ENCODE measurements around the gene SLC8B1.
"Not testable (repeated sequence)": the region's sequence is repeated elsewhere in the genome, so short reads cannot be mapped to it uniquely, and the experiment has no call there.

Gene SLC8B1

DNA sequence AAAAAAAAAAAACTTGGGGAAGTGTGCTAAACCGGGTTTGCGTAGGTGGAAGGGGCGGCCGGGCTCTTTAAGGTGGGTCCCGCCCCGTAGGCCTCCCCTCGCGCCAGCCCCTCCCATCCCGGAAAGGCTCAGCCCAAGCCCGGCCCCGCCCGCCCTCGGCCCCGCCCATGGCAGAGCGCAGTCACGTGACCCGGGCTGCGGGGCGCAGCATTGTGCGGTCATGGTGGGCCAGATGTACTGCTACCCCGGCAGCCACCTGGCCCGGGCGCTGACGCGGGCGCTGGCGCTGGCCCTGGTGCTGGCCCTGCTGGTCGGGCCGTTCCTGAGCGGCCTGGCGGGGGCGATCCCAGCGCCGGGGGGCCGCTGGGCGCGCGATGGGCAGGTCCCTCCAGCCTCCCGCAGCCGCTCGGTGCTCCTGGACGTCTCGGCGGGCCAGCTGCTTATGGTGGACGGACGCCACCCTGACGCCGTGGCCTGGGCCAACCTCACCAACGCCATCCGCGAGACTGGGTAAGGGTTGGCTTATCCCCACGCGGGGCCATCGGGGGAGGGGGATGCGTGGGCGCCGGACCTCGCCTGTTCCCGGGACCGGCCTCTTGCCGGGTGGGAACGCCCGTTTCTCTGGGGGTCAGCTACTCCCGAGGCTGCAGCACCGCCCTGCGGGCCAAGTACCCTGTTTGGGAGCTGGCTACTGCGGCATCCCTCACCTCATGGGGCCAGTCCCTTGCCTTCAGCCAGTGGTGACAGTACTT, 23.6 kb upstream of the SLC8B1 start, which contains the start of gene PLBD2:
Gene PLBD2, plus strand, starts transcription at position 207 of the 752 bp plus-strand sequence. Its CDS starts 14 bp downstream, at position 221.
- DNase-seq (ENCODE audit: low spot score), result peak; percentile 83

DNA sequence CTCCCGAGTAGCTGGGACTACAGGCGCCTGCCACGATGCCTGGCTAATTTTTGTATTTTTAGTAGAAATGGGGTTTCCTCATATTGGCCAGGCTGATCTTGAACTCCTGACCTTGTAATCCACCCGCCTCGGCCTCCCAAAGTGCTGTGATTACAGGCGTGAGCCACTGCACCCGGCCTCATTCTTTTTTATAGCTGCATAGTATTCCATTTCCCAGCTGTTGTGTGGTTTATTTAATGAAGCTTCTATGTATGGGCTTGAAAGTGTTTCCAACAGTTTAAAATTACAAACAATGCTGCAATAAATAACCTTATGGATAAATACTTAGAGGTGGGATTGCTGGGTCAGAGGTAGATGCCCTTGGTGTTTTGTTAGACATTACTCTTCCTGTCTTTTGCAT, 19.3 kb upstream of the SLC8B1 start:
- DNase-seq (ENCODE audit: low spot score), result not testable (repeated sequence)

DNA sequence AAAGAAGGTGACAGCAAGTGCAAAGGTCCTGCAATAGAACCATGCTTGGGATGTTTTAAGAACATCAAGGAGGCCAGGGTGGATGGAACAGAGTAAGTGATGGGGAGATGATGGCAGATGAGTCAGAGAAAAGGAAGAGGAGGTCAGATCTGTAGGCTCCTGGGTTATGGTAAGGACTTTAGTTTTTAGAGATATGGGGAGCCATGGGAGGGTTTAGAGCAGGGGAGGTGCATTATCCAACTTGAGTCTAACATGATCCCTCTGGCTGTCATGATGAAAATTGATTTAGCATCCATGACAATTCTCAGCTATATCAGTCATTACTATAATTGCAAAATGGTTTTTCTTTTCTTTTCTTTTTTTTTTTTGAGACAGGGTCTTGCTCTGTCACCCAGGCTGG, 16.2 kb upstream of the SLC8B1 start:
- no peak for DNase-seq (ENCODE audit: low spot score)

DNA sequence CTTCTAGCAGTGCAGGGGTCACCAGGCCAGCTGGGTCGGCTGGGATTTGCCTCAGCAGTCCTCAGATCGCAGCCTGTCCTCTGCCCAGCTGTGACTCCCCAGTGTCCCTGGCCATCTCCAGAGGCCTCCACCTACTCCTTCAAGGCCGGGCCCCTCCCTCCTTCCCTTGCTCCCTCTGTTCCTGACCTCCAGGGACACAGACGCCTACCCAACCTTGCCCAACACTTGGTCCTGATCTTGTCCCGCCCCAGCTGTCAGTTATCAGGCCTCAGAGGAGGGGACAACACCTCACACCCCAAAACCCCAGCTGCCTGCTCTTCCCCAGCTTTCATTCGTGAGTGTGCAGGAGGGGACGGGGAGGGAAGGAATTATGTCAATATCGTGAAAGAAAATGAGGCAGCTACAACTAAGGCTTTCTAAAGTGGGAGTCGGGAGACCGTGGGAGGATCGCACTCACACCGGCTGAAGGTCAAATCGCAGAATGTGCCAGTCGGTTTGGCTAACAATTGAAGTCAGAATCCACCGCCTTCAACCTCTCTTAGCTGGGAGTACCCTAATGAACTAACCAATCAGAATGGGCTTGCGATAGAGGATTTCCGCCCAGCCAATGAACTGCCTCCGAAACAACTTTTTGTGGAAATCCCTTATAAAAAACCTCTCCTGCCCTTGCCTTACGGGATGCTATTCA, 14.1 kb upstream of the SLC8B1 start:
- no peak for DNase-seq (ENCODE audit: low spot score)

DNA sequence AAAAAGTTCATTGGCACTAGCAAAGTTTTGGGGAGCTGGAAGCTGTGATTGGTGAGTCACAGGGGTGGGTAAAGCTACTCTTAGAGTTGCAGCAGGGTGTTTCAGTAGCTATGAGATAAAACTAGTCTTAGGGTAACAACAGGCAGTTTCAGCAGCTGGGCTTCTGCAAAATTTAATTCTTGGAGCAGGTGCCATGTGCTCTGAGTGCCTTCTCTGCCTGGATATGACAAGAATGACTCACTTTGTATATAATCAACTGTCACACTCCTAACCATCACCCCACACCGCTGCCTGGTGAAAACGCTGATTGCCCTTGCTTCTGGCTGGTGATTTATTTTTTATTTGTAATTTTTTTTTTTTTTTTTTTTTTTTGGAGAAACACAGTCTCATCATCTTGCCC, 13.0 kb upstream of the SLC8B1 start:
- no peak for DNase-seq (ENCODE audit: low spot score)

DNA sequence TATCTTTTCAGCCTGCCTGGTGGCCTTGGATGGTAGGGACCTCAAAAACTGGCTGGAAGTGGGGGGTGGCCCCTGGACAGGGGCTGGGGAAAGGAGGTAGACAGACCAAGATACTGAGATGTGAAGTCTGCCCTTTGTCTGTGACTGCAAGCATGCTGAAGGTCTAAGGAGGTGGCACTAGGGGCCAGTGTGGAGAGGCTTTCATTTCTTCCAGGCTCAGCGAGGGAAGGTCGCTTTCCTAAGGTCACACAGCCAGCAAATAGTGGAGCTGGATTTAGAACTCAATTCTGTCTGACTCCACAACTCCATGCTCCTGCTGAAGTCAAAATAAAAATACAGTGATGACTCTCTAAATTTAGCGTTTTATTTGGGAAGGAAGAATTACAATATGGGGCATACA, 12.2 kb upstream of the SLC8B1 start:
- no peak for DNase-seq (ENCODE audit: low spot score)

DNA sequence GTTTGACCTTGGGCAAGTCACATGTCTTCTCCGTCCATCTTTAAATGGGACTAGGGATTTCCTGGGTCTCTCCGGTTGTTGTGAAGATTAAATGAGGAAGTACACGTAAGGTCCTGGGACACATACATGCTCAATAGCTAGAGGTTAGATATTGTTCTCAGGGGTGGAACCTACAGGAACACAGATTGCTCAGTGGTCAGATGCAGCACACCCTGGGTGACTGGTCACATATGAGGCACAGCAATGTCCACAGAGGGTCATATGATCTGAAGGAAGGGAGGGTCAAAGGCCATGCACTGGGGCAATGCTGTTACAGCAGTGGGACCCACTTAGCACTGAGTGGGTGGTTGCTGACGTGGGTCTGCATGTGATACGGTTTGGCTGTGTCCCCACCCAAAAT, 11.4 kb upstream of the SLC8B1 start:
- DNase-seq (ENCODE audit: low spot score), result no peak

DNA sequence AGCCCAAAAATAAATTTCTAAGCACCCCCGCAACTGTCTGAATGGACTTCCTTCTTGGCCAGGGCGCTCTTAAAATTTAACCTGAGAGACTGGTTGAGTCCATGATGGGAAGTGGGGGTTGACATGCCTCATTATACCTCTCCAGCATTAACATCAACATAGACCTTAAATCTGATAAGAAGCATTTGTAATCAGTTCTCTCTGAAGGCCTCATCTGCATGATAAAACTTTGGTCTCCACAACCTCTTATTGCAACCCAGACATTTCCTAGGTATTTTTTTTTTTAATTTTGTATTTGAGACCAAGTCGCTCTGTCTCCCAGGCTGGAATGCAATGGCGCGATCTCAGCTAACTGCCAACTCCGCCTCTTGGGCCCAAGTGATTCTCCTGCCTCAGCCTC, 10.4 kb upstream of the SLC8B1 start:
- DNase-seq (ENCODE audit: low spot score), result no peak

DNA sequence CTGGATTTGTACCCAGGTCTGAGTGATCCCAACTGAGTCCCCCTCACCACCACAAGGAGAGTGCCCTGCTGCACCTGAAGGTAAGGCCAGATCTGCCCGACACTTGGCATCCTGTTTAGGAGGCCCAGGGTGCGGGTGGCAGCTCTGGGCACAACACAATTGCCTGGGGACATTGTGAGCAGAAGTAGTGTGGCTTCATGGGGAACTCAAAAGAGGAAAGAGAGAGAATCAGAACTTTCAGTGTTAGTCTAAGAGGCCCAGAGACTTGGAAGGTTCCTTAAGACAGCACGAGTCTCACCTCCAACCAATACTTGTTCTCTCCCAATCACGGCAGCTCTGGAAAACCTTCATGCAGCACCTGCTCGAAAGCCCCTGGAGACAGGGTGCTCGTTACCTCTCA, 6.6 kb upstream of the SLC8B1 start:
- no peak for DNase-seq (ENCODE audit: low spot score)

DNA sequence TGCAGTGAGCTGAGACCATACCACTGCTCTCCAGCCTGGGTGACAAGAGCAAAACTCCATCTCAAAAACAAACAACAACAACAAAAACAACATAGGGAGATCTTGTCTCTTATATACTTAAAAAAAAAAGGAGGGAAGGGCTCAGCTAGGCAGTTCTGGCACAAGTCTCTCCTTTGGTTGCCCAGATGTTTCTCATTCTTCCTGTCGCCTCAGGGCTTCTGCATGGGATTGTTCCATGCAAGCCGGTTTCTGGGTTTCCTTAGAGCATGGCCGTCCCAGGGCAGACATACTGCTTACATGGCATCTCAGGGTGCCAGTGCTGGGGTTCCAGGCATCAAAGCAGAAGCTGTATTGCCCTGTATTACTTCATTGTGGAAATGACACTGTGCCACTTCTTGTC, 5.2 kb upstream of the SLC8B1 start:
- no peak for DNase-seq (ENCODE audit: low spot score)

DNA sequence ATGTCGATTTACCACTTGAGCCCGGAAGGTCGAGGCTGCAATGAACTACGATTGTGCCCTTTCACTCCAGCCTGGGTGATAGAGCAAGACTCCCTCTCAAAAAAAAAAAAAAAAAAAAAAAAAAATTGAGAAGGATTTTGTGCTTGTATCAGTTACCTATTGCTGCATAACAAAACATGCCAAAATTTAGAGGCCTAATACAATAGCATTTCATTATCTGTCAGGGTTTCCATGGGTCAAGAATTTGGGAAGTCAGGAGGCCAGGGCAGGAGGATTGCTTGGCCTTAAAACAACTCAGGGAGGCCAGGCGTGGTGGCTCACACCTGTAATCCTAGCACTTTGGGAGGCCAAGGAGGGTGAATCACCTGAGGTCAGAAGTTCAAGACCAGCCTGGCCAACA, 4.6 kb upstream of the SLC8B1 start:
- DNase-seq (ENCODE audit: low spot score), result no peak

DNA sequence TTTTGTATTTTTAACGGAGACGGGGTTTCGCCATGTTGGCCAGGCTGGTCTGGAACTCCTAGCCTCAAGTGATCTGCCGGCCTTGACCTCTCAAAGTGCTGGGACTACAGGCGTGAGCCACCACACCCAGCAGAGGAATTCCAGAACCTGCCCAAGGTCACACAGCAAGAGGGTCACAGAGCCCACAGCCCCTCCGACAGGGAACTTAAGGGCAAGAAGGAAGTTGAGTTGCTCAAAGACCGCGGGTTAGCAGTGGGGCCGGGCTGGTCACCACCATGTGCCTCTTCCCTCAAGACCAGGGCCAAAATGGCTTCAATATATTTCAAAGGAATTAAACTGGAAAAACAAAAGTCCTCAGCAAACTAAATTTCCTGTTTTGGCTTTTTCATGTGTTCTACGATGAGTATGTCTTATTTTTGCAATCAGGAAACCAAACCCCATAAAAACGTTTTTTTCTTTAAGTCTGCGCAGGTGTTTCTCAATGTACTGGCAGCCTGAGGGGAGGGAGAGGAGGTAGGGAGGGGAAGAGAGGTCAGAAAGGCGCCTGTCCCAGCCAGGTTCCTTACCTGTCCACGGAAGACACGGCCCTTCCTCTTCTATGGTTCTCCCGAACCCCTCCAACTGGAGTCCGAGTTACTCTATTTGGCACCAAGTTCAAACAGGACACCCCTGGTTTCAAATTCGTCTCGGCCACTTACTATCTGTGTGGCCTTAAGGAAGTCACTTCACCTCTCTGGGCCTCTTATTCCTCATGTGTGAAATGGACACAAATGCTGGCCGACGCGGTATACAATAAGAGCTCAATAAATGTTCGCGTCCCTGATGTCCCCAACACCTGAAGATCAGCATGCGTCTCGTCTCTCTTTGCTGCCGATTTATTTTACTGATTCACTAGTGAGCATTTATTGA, 778 bp downstream of the SLC8B1 start:
- no peak for DNase-seq (ENCODE audit: low spot score)

DNA sequence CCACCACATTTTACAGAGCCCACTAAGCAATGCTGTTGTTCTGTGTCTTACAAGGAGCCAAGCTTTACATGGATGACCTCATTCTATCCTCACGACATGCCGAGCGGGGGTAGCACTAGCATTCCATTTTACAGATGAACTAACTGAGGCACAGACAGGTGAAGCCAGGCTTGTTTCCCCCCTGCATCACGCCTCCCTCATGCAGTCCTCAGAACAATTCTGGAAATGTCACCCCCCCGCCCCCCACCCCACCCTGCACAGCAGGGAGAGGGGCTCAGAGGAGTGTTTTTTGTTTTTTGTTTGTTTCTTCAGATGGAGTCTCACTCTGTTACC, 1.5 kb downstream of the SLC8B1 start:
- no peak for DNase-seq (ENCODE audit: low spot score)

DNA sequence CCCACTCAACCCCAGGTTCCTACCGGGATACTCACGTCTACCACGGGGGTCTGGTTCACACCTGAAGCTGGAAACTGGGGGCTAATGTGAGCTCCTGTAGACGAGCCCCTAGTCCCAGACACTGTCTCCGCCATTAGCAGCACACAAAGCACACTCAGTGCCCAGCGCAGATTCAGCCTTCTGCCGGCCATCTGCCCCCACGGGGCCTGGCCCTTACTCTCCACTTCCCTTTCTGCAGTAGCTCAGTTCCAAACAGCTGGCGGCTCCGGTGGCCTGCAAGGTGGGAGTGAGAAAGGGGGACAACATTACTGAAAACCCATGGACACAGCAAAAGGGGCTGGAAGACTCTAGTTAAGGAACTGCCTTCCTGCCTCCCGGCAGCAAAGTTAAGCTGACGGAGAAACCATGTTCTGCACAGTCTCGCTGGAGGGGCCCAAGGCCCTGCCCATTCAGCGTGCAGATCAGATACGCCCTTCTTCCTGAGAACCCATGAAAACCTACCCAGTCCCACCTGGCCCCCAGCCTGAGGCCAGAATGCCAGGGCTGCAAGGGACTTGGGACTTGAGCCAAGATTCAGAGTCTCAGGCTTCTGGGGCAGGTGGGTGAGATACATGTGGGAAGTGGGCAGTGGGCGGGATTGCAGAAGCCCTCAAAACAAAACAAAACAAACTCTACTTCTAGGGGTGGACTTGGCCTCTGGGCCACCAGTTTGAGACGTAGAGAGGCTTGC, 2.1 kb downstream of the SLC8B1 start:
- DNase-seq (ENCODE audit: low spot score), result no peak

DNA sequence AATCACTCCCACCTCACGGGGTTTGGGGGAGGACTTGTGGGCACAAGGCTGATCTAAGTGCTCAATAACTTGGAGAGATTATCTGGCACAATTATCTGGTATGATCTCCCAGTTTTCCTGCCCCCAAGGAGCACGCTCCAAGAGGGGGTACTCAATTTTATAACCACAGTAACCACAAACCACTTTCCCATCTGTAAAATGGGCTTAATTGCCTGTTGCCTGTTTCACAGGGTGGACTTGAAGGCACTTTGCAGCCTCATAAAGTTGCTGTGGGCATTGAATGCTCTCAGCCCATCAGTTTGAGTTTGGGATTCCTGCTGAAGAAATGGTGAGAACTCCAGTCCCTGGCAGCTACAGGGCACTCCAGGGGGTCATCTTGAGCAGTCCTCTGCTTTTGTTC, 4.4 kb downstream of the SLC8B1 start:
- no peak for DNase-seq (ENCODE audit: low spot score)

DNA sequence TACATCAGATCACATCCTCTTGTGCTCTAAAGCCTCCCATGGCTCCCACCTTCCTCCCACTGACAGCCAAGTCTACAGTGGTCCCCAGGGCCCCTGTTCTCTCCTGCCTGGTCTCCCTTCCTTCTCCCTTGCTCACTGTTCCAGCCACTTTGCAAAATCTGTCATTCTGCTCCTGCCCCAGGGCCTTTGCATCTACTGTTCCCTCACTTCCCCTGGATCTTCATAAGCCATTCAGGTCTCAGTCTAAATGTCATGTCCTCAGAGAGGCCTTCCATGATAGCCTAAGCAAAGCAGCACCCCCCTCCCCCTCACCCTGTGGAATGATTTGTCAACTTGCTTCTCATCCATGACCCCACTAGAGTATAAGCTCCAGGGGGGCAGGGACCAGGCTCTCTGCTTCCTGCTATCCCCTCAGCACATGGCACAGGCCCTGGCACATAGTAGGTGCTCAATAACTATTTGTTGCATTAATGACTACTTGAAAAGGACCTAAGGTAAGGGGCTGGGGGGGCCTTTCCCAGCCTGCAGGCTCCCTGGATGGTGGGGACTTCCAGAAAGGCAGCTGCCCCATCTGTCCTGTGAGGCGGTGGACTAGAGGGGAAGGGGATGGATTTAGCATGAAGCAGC, 5.0 kb downstream of the SLC8B1 start:
- no peak for DNase-seq (ENCODE audit: low spot score)

DNA sequence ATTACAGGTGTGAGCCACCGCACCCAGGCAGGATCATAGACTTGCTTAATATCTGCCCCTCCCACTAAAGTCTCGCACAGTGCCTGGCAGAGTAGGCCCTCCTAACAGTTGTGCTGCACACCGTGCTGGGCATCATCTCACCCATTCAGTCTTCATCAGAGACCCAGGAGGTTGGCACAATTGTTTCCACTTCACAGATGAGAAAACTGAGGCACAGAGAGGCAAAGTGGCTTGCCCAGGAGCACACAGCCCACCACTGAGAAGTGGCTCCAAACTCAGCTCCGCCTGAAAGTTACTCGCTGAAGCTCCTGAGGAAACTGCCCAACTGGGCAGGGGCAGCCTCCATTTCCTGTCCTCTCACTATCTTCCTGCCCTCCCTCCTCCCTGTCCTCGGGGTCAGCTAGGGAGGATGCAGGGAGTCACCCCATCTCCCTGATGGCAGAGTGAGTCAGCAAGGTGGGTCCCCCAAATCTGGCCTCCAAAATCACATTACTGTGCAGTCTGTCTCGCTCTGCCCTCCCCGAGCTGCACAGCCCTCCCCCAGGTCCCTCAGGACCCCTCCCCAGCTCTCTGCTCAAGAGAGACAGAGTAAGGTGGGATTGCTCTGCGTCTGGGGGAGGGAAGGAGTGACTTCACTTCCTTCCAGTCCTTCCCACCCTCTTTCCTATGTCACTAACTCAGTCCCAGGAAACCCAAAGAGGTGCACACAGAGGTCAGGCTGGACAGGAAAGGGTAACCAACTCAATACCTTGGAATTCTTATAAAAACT, 5.7 kb downstream of the SLC8B1 start:
- no peak for DNase-seq (ENCODE audit: low spot score)

DNA sequence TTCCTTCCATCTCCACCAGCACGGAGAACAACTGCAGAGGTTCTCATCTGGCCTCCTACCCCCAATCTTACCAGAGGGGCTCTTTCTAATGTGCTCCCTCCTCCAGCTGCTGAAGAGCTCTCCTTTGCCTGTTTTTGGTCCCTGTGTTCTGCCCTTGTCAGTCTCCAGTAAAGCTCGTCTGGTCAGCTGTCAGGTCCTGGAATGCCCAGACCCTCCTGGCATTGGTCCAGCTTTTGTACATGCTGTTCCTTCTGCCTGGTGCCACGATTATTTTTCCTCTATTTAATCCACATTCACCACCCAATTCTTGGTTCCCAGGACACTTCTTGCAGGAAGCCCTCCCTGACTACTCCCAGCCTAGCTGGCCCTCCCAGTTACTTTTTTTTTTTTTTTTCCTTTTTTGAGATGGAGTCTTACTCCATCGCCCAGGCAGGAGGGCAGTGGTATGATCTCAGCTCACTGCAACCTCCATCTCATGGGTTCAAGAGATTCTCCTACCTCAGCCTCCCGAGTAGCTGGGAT, 6.5 kb downstream of the SLC8B1 start:
- no peak for DNase-seq (ENCODE audit: low spot score)

DNA sequence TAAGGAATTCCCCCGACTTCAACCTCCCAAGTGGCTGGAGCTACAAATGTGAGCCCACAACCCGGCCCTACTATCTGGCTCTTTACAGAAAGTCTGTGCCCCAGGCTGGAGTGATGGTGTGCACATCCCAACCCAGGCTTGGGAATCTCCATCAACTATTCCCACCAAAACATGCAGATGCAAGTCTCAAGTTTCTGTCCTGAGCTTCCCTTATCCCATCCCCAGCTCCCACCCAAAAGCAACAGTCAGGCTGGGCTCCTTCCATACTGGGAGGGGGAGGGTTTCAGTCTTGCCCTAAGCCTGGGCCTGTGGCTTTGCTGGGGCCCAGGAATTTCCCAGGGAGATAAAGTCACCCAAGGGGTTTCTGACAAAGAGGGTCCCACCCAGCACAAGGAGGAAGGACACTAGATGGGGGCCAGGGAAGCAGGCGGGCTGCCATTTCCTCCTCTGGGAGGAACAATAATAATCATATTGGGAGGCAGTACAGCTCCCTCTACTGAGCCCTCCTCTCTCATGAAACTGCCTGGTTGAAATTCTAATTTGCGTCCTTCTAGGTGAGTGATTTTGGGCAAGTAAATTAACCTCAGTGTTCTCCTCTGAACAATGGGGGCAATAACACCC, 8.0 kb downstream of the SLC8B1 start:
- DNase-seq (ENCODE audit: low spot score), result no peak

DNA sequence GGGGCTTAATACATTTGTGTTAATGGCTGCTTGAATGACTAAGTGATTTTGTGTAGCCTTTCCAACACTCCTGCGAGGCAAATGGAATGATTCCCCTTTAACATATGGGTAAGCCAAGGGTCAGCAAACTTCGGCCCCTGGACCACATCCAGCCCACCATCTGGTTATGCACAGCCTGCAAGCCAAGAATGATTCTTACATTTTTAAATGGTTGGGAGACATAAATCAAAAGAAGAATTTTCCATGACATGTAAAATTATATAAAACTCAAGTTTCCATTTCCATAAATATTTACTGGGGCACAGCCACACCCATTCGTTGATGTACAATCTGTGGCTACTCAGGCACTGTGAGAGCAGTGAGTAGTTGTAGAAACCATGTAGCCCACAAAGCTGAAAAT, 9.0 kb downstream of the SLC8B1 start:
- no peak for DNase-seq (ENCODE audit: low spot score)
